GM18861 (cell line): Measurements from ENCODE around the gene PDHA2.
"Not testable (repeated sequence)": the region's sequence is repeated elsewhere in the genome, so short reads cannot be mapped to it uniquely, and the experiment has no call there.

Source experiments
- ATAC-seq: cut with Tn5 transposase; IDR thresholded peaks from one replicate; pipeline ENCODE4 v1.9.1; 2021; ENCODE audit not compliant: unreplicated experiment

The PDHA2 gene

GRCh38 chr4:95839891-95840290 lies at the start of gene PDHA2:
PDHA2 (plus strand) TSS chr4:95840093; CDS start chr4:95840151, 58 bp downstream.
- ATAC-seq: no peak

DNA sequence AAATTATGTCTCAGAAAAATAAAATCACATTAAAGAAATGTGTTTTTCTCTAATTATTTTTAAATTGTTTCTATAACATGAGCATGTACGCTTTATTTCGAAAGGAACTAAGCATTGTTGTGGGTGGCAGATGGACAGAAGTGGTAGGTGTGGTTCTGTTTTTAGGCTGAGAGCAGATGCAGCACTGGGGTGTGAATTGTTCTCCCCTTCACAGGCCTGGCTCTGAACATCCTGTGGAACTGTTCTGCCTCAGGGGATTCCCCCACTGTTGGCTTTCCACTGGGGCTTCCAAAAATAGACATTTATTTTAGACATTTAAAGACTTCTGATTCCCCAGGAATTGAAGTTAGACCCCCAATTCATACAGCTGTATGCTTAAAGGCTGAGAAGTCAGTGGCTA lies 41.9 kb upstream of the PDHA2 start:
- no peak for ATAC-seq

GRCh38 chr4:95798727-95799126 lies 41.2 kb upstream of the PDHA2 start:
- ATAC-seq: no peak

- ATAC-seq: no peak
These were observed 18.0 kb upstream of the PDHA2 start for GRCh38 chr4:95821867-95822266.

- ATAC-seq: no peak
These were observed 14.3 kb upstream of the PDHA2 start for GRCh38 chr4:95825546-95825945.

- ATAC-seq: no peak
These were observed 9.2 kb upstream of the PDHA2 start for GRCh38 chr4:95830651-95831050.

GRCh38 chr4:95831166-95831565 lies 8.7 kb upstream of the PDHA2 start:
- no peak for ATAC-seq

GRCh38 chr4:95833711-95834194 lies 6.1 kb upstream of the PDHA2 start:
- no peak for ATAC-seq

- ATAC-seq: no peak
These were observed 4.2 kb upstream of the PDHA2 start for GRCh38 chr4:95835672-95836071.

GRCh38 chr4:95838192-95838591 lies 1.7 kb upstream of the PDHA2 start:
- no peak for ATAC-seq

GRCh38 chr4:95847908-95848460 lies 8.1 kb downstream of the PDHA2 start:
- ATAC-seq: no peak

DNA sequence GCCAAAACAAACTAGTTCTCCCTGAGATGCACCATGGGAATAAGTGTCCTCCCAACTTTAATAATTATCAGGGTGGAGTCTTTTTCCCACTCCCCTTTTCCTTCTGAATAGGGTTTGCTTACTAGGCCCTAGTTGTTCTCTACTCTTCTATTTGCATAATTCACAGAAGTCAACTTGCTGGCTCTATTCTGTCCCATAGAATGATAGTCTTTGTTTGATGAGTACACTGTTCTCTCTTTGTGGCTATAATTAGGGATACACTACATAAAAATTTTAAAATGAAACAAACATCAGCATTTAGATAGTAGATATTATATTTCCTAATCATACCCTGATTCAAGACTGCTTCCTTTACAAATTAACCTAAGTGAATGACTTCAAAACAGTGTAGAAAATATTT lies 10.3 kb downstream of the PDHA2 start:
- ATAC-seq: no peak

- ATAC-seq: no peak
These were observed 17.9 kb downstream of the PDHA2 start for GRCh38 chr4:95857761-95858160.

GRCh38 chr4:95867919-95868318 lies 28.0 kb downstream of the PDHA2 start:
- no peak for ATAC-seq

- ATAC-seq: not testable (repeated sequence)
These were observed 29.5 kb downstream of the PDHA2 start for GRCh38 chr4:95869414-95869813.

GRCh38 chr4:95869961-95870500 lies 30.1 kb downstream of the PDHA2 start:
- no peak for ATAC-seq

DNA sequence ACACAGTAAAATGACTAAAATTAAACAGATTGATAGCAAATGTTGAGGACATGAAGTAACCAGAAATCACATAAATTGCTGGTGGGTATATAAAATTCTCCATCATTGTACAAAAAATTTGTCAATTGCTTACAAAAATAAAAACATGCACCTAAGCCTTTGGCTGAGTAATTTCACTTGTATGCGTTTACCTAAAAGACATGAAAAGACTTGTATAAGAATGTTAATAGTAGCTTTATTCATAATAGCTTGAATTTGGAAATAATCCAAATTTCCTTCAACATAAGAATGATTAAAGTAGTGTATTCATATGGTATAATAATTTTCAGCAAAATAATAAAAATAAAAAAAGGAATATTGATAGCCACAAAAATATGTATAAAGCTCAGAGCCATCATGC lies 37.7 kb downstream of the PDHA2 start:
- no peak for ATAC-seq

GRCh38 chr4:95887551-95887950 lies 47.7 kb downstream of the PDHA2 start:
- no peak for ATAC-seq

GRCh38 chr4:95889662-95890061 lies 49.8 kb downstream of the PDHA2 start:
- ATAC-seq: no peak
